OCI-LY1 (cell line): ENCODE measurements around the gene ZNF583.

Experiments used
- H2AFZ ChIP-seq: fragments of 200-600 bp; sonication (generic), shearing (Covaris generic); 2 replicates; pipeline ENCODE4 v1.6.0; 2014; ENCODE audit warnings: antibody characterized with exemption, mild to moderate bottlenecking, low read length
- H3F3A ChIP-seq: fragments of 200-600 bp; sonication (generic), shearing (Covaris generic); 2 replicates; pipeline ENCODE4 v1.6.0; 2014; ENCODE audit warnings: mild to moderate bottlenecking, antibody characterized with exemption, low read length, moderate library complexity; ENCODE audit not compliant: insufficient read depth
- H3K27ac ChIP-seq: fragments of 200-600 bp; sonication (generic); 2 replicates; pipeline ENCODE4 v1.5.1; 2014; ENCODE audit warnings: low read length, mixed run types, mild to moderate bottlenecking, low read depth; ENCODE audit not compliant: poor library complexity, severe bottlenecking
- H3K27me3 ChIP-seq: fragments of 200-600 bp; sonication (generic); 2 replicates; pipeline ENCODE4 v1.6.0; 2014; ENCODE audit warnings: antibody characterized with exemption, mild to moderate bottlenecking, low read length, moderate library complexity; ENCODE audit not compliant: insufficient read depth
- H3K36me3 ChIP-seq: fragments of 200-600 bp; sonication (generic); 2 replicates; pipeline ENCODE4 v1.6.1; 2014; ENCODE audit warnings: mild to moderate bottlenecking, antibody characterized with exemption, low read length, moderate library complexity, mixed read lengths; ENCODE audit not compliant: insufficient read depth
- H3K4me1 ChIP-seq: fragments of 200-600 bp; sonication (generic); 2 replicates; pipeline ENCODE4 v1.5.1; 2014; ENCODE audit warnings: mild to moderate bottlenecking, low read length, moderate library complexity; ENCODE audit not compliant: insufficient read depth, severe bottlenecking
- H3K4me2 ChIP-seq: fragments of 200-600 bp; sonication (generic), shearing (Covaris generic); 2 replicates; pipeline ENCODE4 v1.6.1; 2014; ENCODE audit warnings: low read length
- H3K4me3 ChIP-seq: fragments of 200-600 bp; sonication (generic); 2 replicates; pipeline ENCODE4 v1.5.1; 2014; ENCODE audit warnings: low read length, low read depth, mild to moderate bottlenecking, mixed read lengths; ENCODE audit not compliant: poor library complexity, severe bottlenecking
- H3K79me2 ChIP-seq: fragments of 200-600 bp; shearing (Covaris generic); 2 replicates; pipeline ENCODE4 v1.6.1; 2016; ENCODE audit warnings: mixed run types, low read length, mixed read lengths; ENCODE audit not compliant: insufficient read depth
- H3K9ac ChIP-seq: fragments of 200-600 bp; sonication (generic), shearing (Covaris generic); 2 replicates; pipeline ENCODE4 v1.6.1; 2014; ENCODE audit warnings: mild to moderate bottlenecking, low read length, mixed read lengths
- H3K9me2 ChIP-seq: fragments of 200-600 bp; sonication (generic), shearing (Covaris generic); 2 replicates; pipeline ENCODE4 v1.6.1; 2014; ENCODE audit warnings: low read depth, mild to moderate bottlenecking, low read length, mixed read lengths
- H3K9me3 ChIP-seq: fragments of 200-600 bp; shearing (Covaris generic); 2 replicates; pipeline ENCODE4 v1.6.1; 2014; ENCODE audit warnings: low read length, mixed read lengths
- H4K20me1 ChIP-seq: fragments of 200-600 bp; sonication (generic), shearing (Covaris generic); 2 replicates; pipeline ENCODE4 v1.6.0; 2016; ENCODE audit warnings: mild to moderate bottlenecking, low read length; ENCODE audit not compliant: insufficient read depth
- CTCF ChIP-seq: fragments of 200-600 bp; sonication (generic), shearing (Covaris generic); IDR thresholded peaks from 2 replicates; pipeline ENCODE4 v1.5.1; 2017; ENCODE audit warnings: mild to moderate bottlenecking, antibody characterized with exemption, low read length, moderate library complexity, mixed read lengths
- EZH2 ChIP-seq: fragments of 200-600 bp; sonication (generic), shearing (Covaris generic); IDR thresholded peaks from 2 replicates; pipeline ENCODE4 v1.8.0; 2017; ENCODE audit warnings: borderline replicate concordance, mixed run types, mild to moderate bottlenecking, antibody characterized with exemption, low read length, moderate library complexity, mixed read lengths

ZNF583 gene

DNA sequence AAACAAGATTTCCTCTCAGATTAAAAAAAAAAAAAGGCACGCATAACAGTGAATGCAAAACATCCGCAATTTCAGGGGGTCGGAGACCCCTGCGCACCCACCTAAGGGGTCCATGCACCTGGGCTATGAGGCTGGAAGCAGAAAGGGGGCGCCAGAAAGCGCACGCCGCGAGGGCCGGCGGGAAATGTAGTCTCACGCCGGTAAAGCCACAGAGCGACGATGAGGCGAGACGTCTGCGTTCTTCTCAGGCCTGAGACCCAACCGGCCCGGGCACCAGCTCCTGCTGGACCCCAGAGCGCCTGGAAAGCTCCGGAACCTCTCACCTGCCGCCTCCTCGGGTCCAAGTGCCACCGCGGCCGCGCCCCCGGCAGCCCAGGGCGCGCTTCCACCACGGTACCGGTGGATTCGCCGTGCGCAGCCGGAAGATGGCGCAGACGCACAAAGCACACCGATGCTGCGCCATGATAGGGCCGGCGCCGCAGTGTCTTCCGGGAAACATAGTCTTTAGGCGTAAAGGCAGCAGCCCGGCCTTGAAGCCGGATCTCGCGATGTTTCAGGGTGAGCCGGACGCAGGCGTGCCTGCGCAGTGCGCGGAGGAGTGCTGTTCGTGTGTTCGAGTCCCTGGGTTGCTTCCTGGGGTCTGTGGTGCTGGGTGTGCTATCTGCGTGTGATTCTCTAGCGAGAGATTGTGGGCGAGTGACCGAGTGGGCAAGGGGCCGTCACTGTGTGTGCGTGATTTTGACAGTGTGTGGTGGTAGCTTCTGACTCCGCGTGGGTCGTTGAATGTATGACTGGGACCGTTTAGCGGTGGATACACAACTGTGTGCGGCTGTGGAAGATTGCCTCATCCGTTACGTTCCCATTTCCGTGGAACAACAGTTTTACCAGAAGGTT lies 10.8 kb upstream of the ZNF583 start, which contains the start of gene ZNF582:
ZNF582 (minus strand) TSS at position 416 of the 894 bp plus-strand sequence. CDS start 1,782 bp downstream, outside the sequence.
- peak within 1 kb of the TSS; percentile 23; the same call in 1 of the 2 replicates for H2AFZ ChIP-seq
- H3K9ac ChIP-seq: peak within 1 kb of the TSS; percentile 50
- H3K4me2 ChIP-seq: peak within 1 kb of the TSS; percentile 44

DNA sequence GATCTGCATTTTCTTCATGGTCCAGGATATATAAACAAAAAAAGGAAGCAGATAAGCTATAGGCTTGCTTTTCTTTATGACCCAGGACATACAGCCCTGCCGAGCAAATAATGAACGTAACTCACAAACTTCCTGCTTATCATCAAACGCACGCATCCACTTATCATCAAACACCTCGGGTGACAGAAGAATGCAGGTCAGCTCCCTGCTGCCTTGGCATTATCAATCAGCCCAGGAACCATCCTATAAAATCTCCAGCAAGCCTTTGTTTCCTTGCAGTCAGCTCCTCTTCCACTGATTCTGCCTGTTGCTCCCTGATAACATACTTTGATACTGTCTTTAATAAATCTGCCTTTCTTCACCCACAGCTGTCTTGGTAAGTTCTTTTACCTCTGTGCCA lies 5.3 kb upstream of the ZNF583 start:
- Histone ChIP-seq H3K9ac (no peak overlapping the region), H2AFZ (no peak overlapping the region), H3K4me3 (no peak overlapping the region), H3K9me3 (peaks cover 10% of the 10 kb centered on the region), H3F3A (no peaks in the 10 kb centered on the region), H4K20me1 (no peaks in the 10 kb centered on the region), H3K4me2 (no peak overlapping the region), H3K27me3 (no peaks in the 10 kb centered on the region), H3K27ac (no peak overlapping the region), H3K36me3 (no peaks in the 10 kb centered on the region; the same call in 1 of the 2 replicates), H3K4me1 (no peaks in the 10 kb centered on the region), H3K79me2 (no peaks in the 10 kb centered on the region), H3K9me2 (no peaks in the 10 kb centered on the region)
- no peak for TF ChIP-seq CTCF
- no peak for TF ChIP-seq EZH2

More for the DNA sequence above, 10.8 kb upstream of the ZNF583 start, which contains the start of gene ZNF582:
- H3K27me3 ChIP-seq: no peaks in the 10 kb centered on the region
- H3K4me3 ChIP-seq: peak within 1 kb of the TSS; percentile 61
- no peaks in the 10 kb centered on the region for H4K20me1 ChIP-seq
- H3K4me1 ChIP-seq: no peaks in the 10 kb centered on the region
- peak within 1 kb of the TSS; percentile 46 for H3K27ac ChIP-seq
- H3F3A ChIP-seq: no peaks in the 10 kb centered on the region
- no peaks in the 10 kb centered on the region; the same call in 1 of the 2 replicates for H3K36me3 ChIP-seq
- no peaks in the 10 kb centered on the region for H3K79me2 ChIP-seq
- H3K9me2 ChIP-seq: no peaks in the 10 kb centered on the region
- peaks cover 3% of the 10 kb centered on the region for H3K9me3 ChIP-seq
- TF ChIP-seq CTCF (peak; percentile 60), EZH2 (no peak)

DNA sequence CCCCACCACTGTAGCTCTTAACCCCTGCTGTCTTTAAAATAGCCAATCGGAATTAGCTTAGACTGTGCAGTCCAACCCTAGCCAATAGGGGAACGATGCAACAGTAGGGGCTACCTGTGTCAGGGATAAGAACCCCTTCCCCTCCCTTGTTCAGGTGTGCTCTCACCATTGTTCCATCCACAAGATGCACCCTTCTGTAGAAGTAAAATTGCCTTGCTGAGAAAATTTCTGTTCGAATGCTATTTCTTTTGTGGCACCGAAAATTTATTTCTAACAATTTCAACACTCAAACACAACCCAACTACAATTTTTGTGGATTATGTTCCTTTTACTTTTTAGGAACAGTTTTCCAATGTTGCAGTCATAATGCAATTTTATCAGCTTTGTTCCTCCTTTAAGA lies 3.6 kb upstream of the ZNF583 start:
- Histone ChIP-seq H4K20me1 (no peaks in the 10 kb centered on the region), H3K4me2 (no peak overlapping the region), H3K9me2 (no peaks in the 10 kb centered on the region), H3K4me1 (peaks cover 8% of the 10 kb centered on the region), H3K36me3 (no peaks in the 10 kb centered on the region; the same call in 1 of the 2 replicates), H2AFZ (no peak overlapping the region), H3K27me3 (no peaks in the 10 kb centered on the region), H3K27ac (no peak overlapping the region), H3K9ac (no peak overlapping the region), H3K79me2 (no peaks in the 10 kb centered on the region), H3F3A (no peaks in the 10 kb centered on the region), H3K9me3 (peaks cover 8% of the 10 kb centered on the region), H3K4me3 (no peak overlapping the region)
- TF ChIP-seq EZH2 (no peak), CTCF (no peak)
